Duodenal mucosa (tissue), 2 donors: ENCODE results near the gene SLC35F1.

Source experiments
- H3K27ac ChIP-seq: one replicate; pipeline ENCODE4 v1.7.0; 2013; ENCODE audit warnings: low read depth, low read length
- H3K27me3 ChIP-seq, 2 donors: one replicate each; pipeline ENCODE4 v1.7.0; 2013; ENCODE audit warnings: low read length in 2 of 2, control low read depth in 1 of 2; ENCODE audit not compliant: insufficient read depth in 2 of 2, control insufficient read depth in 1 of 2
- H3K36me3 ChIP-seq, 2 donors: one replicate each; pipeline ENCODE4 v1.7.0; 2013; ENCODE audit warnings: low read length in 2 of 2, control low read depth in 1 of 2; ENCODE audit not compliant: insufficient read depth in 2 of 2, control insufficient read depth in 1 of 2
- H3K4me1 ChIP-seq, 2 donors: one replicate each; pipeline ENCODE4 v1.7.0; 2013; ENCODE audit warnings: low read length in 2 of 2, control low read depth in 1 of 2; ENCODE audit not compliant: insufficient read depth in 2 of 2, control insufficient read depth in 1 of 2
- H3K4me3 ChIP-seq, 2 donors: one replicate each; pipeline ENCODE4 v1.7.0; 2013; ENCODE audit warnings: low read length in 2 of 2, low read depth in 1 of 2
- H3K9ac ChIP-seq, 2 donors: one replicate each; pipeline ENCODE4 v1.7.0; 2013; ENCODE audit warnings: low read length in 2 of 2, low read depth in 1 of 2
- H3K9me3 ChIP-seq, 2 donors: one replicate each; pipeline ENCODE4 v1.7.0; 2013; ENCODE audit warnings: low read length in 2 of 2, control low read depth in 1 of 2; ENCODE audit not compliant: control insufficient read depth in 1 of 2

The SLC35F1 gene

GRCh38 chr6:118220429-118221128 is 313.5 kb downstream of the SLC35F1 start:
- no peaks in the 10 kb centered on the region for H3K36me3 ChIP-seq
- no peak overlapping the region for H3K27ac ChIP-seq
- H3K4me1 ChIP-seq, result no peaks in the 10 kb centered on the region
- H3K9ac ChIP-seq, result no peak overlapping the region
- no peaks in the 10 kb centered on the region for H3K27me3 ChIP-seq
- no peaks in the 10 kb centered on the region for H3K9me3 ChIP-seq
- no peak overlapping the region for H3K4me3 ChIP-seq

- Histone ChIP-seq H3K36me3 (no peaks in the 10 kb centered on the region), H3K27me3 (no peaks in the 10 kb centered on the region), H3K27ac (no peak overlapping the region), H3K4me1 (no peaks in the 10 kb centered on the region), H3K9me3 (no peaks in the 10 kb centered on the region), H3K4me3 (no peak overlapping the region), H3K9ac (no peak overlapping the region)
Measured at GRCh38 chr6:118223316-118223715, 316.3 kb downstream of the SLC35F1 start.

- Histone ChIP-seq H3K27ac (no peak overlapping the region), H3K4me1 (no peaks in the 10 kb centered on the region), H3K4me3 (no peak overlapping the region), H3K9me3 (no peaks in the 10 kb centered on the region), H3K27me3 (no peaks in the 10 kb centered on the region), H3K36me3 (no peaks in the 10 kb centered on the region), H3K9ac (no peak overlapping the region)
Measured at GRCh38 chr6:118228886-118229285, 321.8 kb downstream of the SLC35F1 start.

GRCh38 chr6:118240878-118241528 is 333.9 kb downstream of the SLC35F1 start:
- no peaks in the 10 kb centered on the region for H3K9me3 ChIP-seq
- H3K27ac ChIP-seq, result no peak overlapping the region
- H3K4me1 ChIP-seq, result no peaks in the 10 kb centered on the region
- no peaks in the 10 kb centered on the region for H3K27me3 ChIP-seq
- no peak overlapping the region for H3K9ac ChIP-seq
- no peaks in the 10 kb centered on the region for H3K36me3 ChIP-seq
- H3K4me3 ChIP-seq, result no peak overlapping the region

GRCh38 chr6:118246406-118246805 is 339.3 kb downstream of the SLC35F1 start:
- Histone ChIP-seq H3K27ac (no peak overlapping the region), H3K4me1 (no peaks in the 10 kb centered on the region)

GRCh38 chr6:118248171-118248570 is 341.1 kb downstream of the SLC35F1 start:
- Histone ChIP-seq H3K4me1 (no peaks in the 10 kb centered on the region), H3K9ac (no peak overlapping the region), H3K27ac (no peak overlapping the region), H3K4me3 (no peak overlapping the region), H3K9me3 (no peaks in the 10 kb centered on the region), H3K36me3 (no peaks in the 10 kb centered on the region), H3K27me3 (no peaks in the 10 kb centered on the region)

More at GRCh38 chr6:118246406-118246805, 339.3 kb downstream of the SLC35F1 start:
- no peaks in the 10 kb centered on the region for H3K27me3 ChIP-seq
- no peaks in the 10 kb centered on the region for H3K9me3 ChIP-seq
- H3K36me3 ChIP-seq, result no peaks in the 10 kb centered on the region
- H3K4me3 ChIP-seq, result no peak overlapping the region
- H3K9ac ChIP-seq, result no peak overlapping the region

GRCh38 chr6:118249680-118250079 is 342.6 kb downstream of the SLC35F1 start:
- Histone ChIP-seq H3K27me3 (no peaks in the 10 kb centered on the region), H3K27ac (no peak overlapping the region), H3K36me3 (no peaks in the 10 kb centered on the region), H3K4me3 (no peak overlapping the region), H3K9ac (no peak overlapping the region), H3K4me1 (no peaks in the 10 kb centered on the region), H3K9me3 (no peaks in the 10 kb centered on the region)

GRCh38 chr6:118252474-118252873 is 345.4 kb downstream of the SLC35F1 start:
- Histone ChIP-seq H3K4me1 (no peaks in the 10 kb centered on the region), H3K27me3 (no peaks in the 10 kb centered on the region), H3K36me3 (no peaks in the 10 kb centered on the region), H3K27ac (no peak overlapping the region), H3K9me3 (no peaks in the 10 kb centered on the region), H3K4me3 (no peak overlapping the region), H3K9ac (no peak overlapping the region)

- no peaks in the 10 kb centered on the region for H3K36me3 ChIP-seq
- no peaks in the 10 kb centered on the region for H3K4me1 ChIP-seq
- H3K27ac ChIP-seq, result no peak overlapping the region
- no peak overlapping the region for H3K9ac ChIP-seq
- H3K27me3 ChIP-seq, result no peaks in the 10 kb centered on the region
- no peak overlapping the region for H3K4me3 ChIP-seq
- no peaks in the 10 kb centered on the region for H3K9me3 ChIP-seq
Measured at GRCh38 chr6:118253741-118254140, 346.7 kb downstream of the SLC35F1 start.

GRCh38 chr6:118260833-118261232 is 353.8 kb downstream of the SLC35F1 start:
- Histone ChIP-seq H3K27ac (no peak overlapping the region), H3K27me3 (no peaks in the 10 kb centered on the region), H3K36me3 (no peaks in the 10 kb centered on the region), H3K4me3 (no peak overlapping the region), H3K9ac (no peak overlapping the region), H3K4me1 (no peaks in the 10 kb centered on the region), H3K9me3 (peaks cover 0 to 4% of the 10 kb centered on the region in 2 donors)
